Calu3 (cell line): ENCODE data around the gene RHCG. TPM values are rescaled to one million over a fixed set of nuclear protein-coding genes. Genes with fewer than 3 reads are reported as not detected.

ENCODE experiments used
- BruUV-seq: library from RNA; stranded (reverse); fragments of 400-500 nt; replicated peaks from 2 replicates; lab custom pipeline; 2021; lab: Mats Ljungman, UMichigan
- CTCF ChIA-PET: fragments of 300-600 bp; sonication (Branson Sonifier 250); formaldehyde crosslinking; loops from one replicate; lab custom pipeline; 2022; ENCODE audit warnings: antibody characterized with exemption; lab: Charles Lee
- DNase-seq: peaks from one replicate; pipeline ENCODE4 v3.0.0; 2022
- H3K27ac Mint-ChIP-seq: one replicate; pipeline ENCODE4 v1.8.0; 2022; ENCODE audit warnings: mixed read lengths; ENCODE audit not compliant: unreplicated experiment
- H3K27me3 Mint-ChIP-seq: one replicate; pipeline ENCODE4 v1.8.0; 2022; ENCODE audit warnings: mixed read lengths; ENCODE audit not compliant: unreplicated experiment
- H3K36me3 Mint-ChIP-seq: one replicate; pipeline ENCODE4 v1.8.0; 2022; ENCODE audit warnings: mild to moderate bottlenecking, moderate library complexity, mixed read lengths; ENCODE audit not compliant: insufficient read depth, unreplicated experiment
- H3K4me1 Mint-ChIP-seq: one replicate; pipeline ENCODE4 v1.8.0; 2022; ENCODE audit warnings: mild to moderate bottlenecking, low read depth, mixed read lengths; ENCODE audit not compliant: unreplicated experiment
- H3K4me3 Mint-ChIP-seq: one replicate; pipeline ENCODE4 v1.8.0; 2022; ENCODE audit warnings: mild to moderate bottlenecking, low read depth, moderate library complexity, mixed read lengths; ENCODE audit not compliant: unreplicated experiment
- H3K9me3 Mint-ChIP-seq: one replicate; pipeline ENCODE4 v1.8.0; 2022; ENCODE audit warnings: low read depth, mixed read lengths; ENCODE audit not compliant: unreplicated experiment
- intact Hi-C: fragments of 100-400 bp; cut with micrococcal nuclease; formaldehyde crosslinking; loops from one replicate; pipeline ENCODE4 v1.10.0; 2022; ENCODE audit not compliant: unreplicated experiment
- total RNA-seq: library from RNA; stranded (reverse); gene quantifications from 2 replicates; pipeline ENCODE4 v1.2.3, GENCODE V29; 2022
- TF ChIP-seq, protein P1 (sequence below): fragments of 200-600 bp; IDR thresholded peaks from one replicate; pipeline ENCODE4 v1.8.0; 2022; ENCODE audit warnings: antibody characterized with exemption; ENCODE audit not compliant: unreplicated experiment

Gene RHCG
- total RNA-seq, 1 experiment from 2014 or later, result 0.59 TPM

DNA sequence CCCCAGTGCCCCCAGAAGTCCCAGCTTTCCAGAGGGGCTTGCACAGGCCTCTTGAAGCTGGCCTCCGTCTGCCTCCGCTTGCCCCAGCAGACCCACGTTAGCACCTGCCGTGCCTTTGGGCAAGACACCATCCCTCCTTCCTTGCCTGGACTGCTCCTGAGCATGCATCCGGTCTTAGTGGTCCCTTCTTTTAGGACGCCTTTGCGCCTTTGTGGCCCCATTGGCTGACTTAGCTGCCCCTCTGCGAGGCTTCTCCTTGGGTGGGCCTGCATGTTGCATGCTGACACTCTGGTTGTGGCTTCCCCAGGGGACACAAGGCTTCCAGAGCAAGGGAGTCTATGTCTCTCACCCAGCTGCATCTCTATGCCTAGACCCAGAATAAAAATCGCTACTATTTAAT is 56.6 kb downstream of the RHCG start:
- no peak overlapping the region for H3K4me3 Mint-ChIP-seq
- H3K4me1 Mint-ChIP-seq, result peaks cover 5% of the 10 kb centered on the region
- peaks cover 87% of the 10 kb centered on the region for H3K27me3 Mint-ChIP-seq
- intact Hi-C loops, result no loop called here
- TF ChIP-seq, protein P1, sequence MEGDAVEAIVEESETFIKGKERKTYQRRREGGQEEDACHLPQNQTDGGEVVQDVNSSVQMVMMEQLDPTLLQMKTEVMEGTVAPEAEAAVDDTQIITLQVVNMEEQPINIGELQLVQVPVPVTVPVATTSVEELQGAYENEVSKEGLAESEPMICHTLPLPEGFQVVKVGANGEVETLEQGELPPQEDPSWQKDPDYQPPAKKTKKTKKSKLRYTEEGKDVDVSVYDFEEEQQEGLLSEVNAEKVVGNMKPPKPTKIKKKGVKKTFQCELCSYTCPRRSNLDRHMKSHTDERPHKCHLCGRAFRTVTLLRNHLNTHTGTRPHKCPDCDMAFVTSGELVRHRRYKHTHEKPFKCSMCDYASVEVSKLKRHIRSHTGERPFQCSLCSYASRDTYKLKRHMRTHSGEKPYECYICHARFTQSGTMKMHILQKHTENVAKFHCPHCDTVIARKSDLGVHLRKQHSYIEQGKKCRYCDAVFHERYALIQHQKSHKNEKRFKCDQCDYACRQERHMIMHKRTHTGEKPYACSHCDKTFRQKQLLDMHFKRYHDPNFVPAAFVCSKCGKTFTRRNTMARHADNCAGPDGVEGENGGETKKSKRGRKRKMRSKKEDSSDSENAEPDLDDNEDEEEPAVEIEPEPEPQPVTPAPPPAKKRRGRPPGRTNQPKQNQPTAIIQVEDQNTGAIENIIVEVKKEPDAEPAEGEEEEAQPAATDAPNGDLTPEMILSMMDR, result no peak
- no peaks in the 10 kb centered on the region for H3K36me3 Mint-ChIP-seq
- no peaks in the 10 kb centered on the region for H3K9me3 Mint-ChIP-seq
- no peak overlapping the region for H3K27ac Mint-ChIP-seq
- no TSS peak for BruUV-seq
- CTCF ChIA-PET, result interaction anchor here (1.0 kb wide), 1 partner anchor 46 kb away, joined by 3 read pairs; no protein-coding TSS in a partner anchor
- DNase-seq, result no peak

DNA sequence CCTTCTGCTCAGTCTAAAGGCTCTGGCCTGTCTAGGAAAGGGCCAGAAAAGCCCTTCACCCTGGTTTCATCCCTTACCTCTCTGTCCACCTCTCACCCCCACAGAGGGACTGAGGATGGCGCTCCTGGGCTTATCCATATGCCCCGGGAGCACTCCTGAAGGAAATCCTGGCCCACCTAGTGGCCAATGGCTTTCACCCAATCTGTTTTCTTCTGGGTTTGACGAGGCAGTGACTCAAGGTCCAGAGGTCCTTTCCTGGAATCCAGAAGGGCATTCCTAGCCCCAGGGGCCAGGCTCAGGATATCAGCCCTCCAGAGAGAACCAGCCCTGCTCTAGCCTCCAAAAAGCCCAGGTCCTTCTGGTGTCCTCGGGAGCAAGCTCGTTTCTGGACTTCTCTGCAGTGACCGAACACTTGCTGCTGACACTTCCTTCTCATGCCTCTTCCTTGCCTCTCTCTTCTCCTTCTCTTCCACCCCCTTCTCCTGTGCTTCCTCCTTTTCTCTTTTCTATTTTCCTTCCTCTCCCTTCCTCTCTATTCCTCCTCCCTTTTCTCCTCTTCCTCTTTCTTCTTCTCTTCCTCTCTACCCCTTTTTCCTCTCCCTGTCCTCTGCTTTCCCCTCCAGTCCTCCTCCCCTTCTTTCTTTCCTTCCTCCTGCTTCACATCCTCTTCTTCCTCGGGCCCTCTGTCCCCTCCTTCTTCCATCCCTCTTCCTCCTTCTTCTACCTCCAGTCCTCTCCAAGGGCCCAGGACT is 59.6 kb downstream of the RHCG start:
- peaks cover 84% of the 10 kb centered on the region for H3K27me3 Mint-ChIP-seq
- peaks cover 5% of the 10 kb centered on the region for H3K4me1 Mint-ChIP-seq
- TF ChIP-seq, protein P1, result peak; percentile 21
- intact Hi-C loops, result no loop called here
- CTCF ChIA-PET, result no interaction called here
- H3K27ac Mint-ChIP-seq, result no peak overlapping the region
- no peak for DNase-seq
- H3K4me3 Mint-ChIP-seq, result no peak overlapping the region
- H3K36me3 Mint-ChIP-seq, result no peaks in the 10 kb centered on the region
- no peaks in the 10 kb centered on the region for H3K9me3 Mint-ChIP-seq
- no TSS peak for BruUV-seq

DNA sequence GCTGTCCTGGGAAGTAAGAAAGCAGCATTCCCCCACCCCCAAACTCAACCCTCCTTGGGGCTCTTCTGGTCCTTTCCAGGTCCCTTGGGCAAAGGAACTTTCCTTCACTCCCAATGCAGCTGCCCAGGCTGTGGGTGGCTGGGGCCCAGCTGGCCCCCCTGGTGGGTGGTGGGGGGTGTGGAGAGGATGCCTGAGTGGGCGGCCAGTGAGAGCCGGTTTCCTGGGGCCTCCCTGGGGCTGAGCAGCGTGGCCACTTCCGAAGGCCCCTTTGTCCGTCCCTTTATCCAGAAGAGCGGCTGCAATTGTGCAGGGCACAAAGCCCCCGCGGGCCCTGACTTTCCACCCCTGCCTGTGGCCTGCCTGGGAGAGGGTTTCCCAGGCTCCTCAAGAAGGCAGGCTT is 61.0 kb downstream of the RHCG start:
- peaks cover 12% of the 10 kb centered on the region for H3K4me1 Mint-ChIP-seq
- H3K27ac Mint-ChIP-seq, result no peak overlapping the region
- no TSS peak for BruUV-seq
- peaks cover 4% of the 10 kb centered on the region for H3K36me3 Mint-ChIP-seq
- TF ChIP-seq, protein P1, result no peak
- H3K9me3 Mint-ChIP-seq, result no peaks in the 10 kb centered on the region
- intact Hi-C loops, result no loop called here
- no peak for DNase-seq
- H3K27me3 Mint-ChIP-seq, result peaks cover 75% of the 10 kb centered on the region
- H3K4me3 Mint-ChIP-seq, result no peak overlapping the region
- CTCF ChIA-PET, result interaction anchor here (1.0 to 1.9 kb wide), 2 partner anchors 17 to 76 kb away, joined by 3 to 6 read pairs; no protein-coding TSS in a partner anchor

DNA sequence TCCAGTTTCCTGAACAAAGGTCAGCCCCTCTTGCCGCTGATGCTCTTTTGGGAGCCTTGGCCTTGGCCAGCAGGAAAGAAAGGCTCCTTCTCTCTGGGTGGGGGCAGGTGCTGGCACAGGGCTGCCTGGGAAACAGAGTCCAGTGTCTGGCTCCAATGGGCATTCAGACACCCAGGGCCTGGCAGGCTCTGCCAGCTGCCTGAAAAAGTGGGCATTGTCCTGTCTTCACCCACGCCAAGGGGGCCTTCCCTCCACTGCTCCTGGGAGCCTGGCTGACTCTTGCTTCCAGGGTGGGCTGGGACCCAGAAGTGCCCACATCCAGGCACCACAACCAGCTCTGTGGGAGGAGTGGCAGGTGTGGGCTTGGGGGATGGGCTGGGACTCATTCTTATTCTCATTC is 62.7 kb downstream of the RHCG start:
- peaks cover 6% of the 10 kb centered on the region for H3K36me3 Mint-ChIP-seq
- DNase-seq, result no peak
- no peak overlapping the region for H3K4me3 Mint-ChIP-seq
- CTCF ChIA-PET, result interaction anchor here (0.5 to 1.9 kb wide), 3 partner anchors 18 to 75 kb away, joined by 3 to 6 read pairs (median 4); no protein-coding TSS in a partner anchor
- no TSS peak for BruUV-seq
- no peaks in the 10 kb centered on the region for H3K9me3 Mint-ChIP-seq
- peaks cover 58% of the 10 kb centered on the region for H3K27me3 Mint-ChIP-seq
- TF ChIP-seq, protein P1, result no peak
- no peak overlapping the region for H3K27ac Mint-ChIP-seq
- intact Hi-C loops, result no loop called here
- H3K4me1 Mint-ChIP-seq, result peaks cover 24% of the 10 kb centered on the region
